ENCODE results near the gene AKAP13. TPM values are rescaled to one million over a fixed set of nuclear protein-coding genes. Genes with fewer than 3 reads are reported as not detected.

Gene AKAP13
- total RNA-seq, 1 experiment from 2014 or later: 47.3 TPM

GRCh38 chr15:85702321-85703101 is 322.1 kb downstream of the AKAP13 start:
- Histone ChIP-seq H2BK120ac (ENCODE audit: low read depth, low read length, poor library complexity, severe bottlenecking) (no peak overlapping the region), H3K79me1 (ENCODE audit: insufficient read depth, low read depth, low read length, poor library complexity, severe bottlenecking) (no peaks in the 10 kb centered on the region), H2BK20ac (ENCODE audit: low read depth, low read length, poor library complexity, severe bottlenecking) (no peak overlapping the region), H2AFZ (ENCODE audit: low read length) (no peak overlapping the region), H2BK12ac (ENCODE audit: insufficient read length, low read depth, low read length) (no peak overlapping the region), H2BK15ac (ENCODE audit: low read depth, low read length) (no peak overlapping the region), H3K4me1 (ENCODE audit: insufficient read depth, low read length) (peaks cover 3% of the 10 kb centered on the region; the same call in 1 of the 2 replicates), H3K4me2 (ENCODE audit: insufficient read depth, insufficient read length, low read length) (no peak overlapping the region), H3K18ac (ENCODE audit: insufficient read length, low read depth, low read length) (no peak overlapping the region), H3K23me2 (ENCODE audit: insufficient read length, low read depth, low read length, poor library complexity, severe bottlenecking) (no peaks in the 10 kb centered on the region), H4K8ac (replicated peaks; ENCODE audit: insufficient read length, low read depth, low read length) (no peak overlapping the region), H2AK5ac (ENCODE audit: insufficient read length, low read length) (no peak overlapping the region), H2BK5ac (ENCODE audit: insufficient read length, low read length) (no peak overlapping the region), H3K79me2 (ENCODE audit: insufficient read depth, low read length) (no peaks in the 10 kb centered on the region), H3K9me3 (ENCODE audit: control insufficient read depth, low read depth, low read length) (no peaks in the 10 kb centered on the region), H4K5ac (ENCODE audit: insufficient read length, low read depth, low read length) (no peak overlapping the region), H3K56ac (ENCODE audit: insufficient read length, low read depth, low read length) (no peak overlapping the region), H3K23ac (ENCODE audit: insufficient read length, low read depth, low read length) (no peak overlapping the region), H4K91ac (ENCODE audit: insufficient read length, low read depth, low read length) (no peak overlapping the region), H3K14ac (ENCODE audit: insufficient read depth, low read length) (no peak overlapping the region), H3K27me3 (ENCODE audit: insufficient read depth, low read length) (no peaks in the 10 kb centered on the region), H3K27ac (ENCODE audit: insufficient read length, low read depth, low read length) (no peak overlapping the region), H3K4ac (ENCODE audit: low read depth, low read length) (no peak overlapping the region), H4K20me1 (ENCODE audit: control insufficient read depth, insufficient read depth, insufficient read length) (no peaks in the 10 kb centered on the region), H3K9ac (ENCODE audit: extremely low read depth, insufficient read length, low read length) (no peak overlapping the region), H3T11ph (ENCODE audit: low read length) (no peak overlapping the region)
- H3K4me1 Mint-ChIP-seq: peaks cover 14 to 17% of the 10 kb centered on the region in 2 experiments
- H3K27ac Mint-ChIP-seq: peak overlapping the region in 1 of 3 experiments; percentile 30; a peak in 2 of 7 replicates
- no peak for TF ChIP-seq CTCF (conservative IDR thresholded peaks at IDR 0.05)
- H3K9me3 Mint-ChIP-seq: no peaks in the 10 kb centered on the region
- H3K4me3 Mint-ChIP-seq: no peak overlapping the region
- H3K36me3 Mint-ChIP-seq (ENCODE audit: insufficient read depth in 1 of 3, low read depth in 3 of 3): no peaks in the 10 kb centered on the region
- no peak for DNase-seq
- H3K27me3 Mint-ChIP-seq (ENCODE audit: low read depth): no peaks in the 10 kb centered on the region
- no CpG with 5 or more reads among the region's 7 CpGs for WGBS (ENCODE audit: extremely low coverage, insufficient read length, low lambda C conversion rate)
